Upper lobe of left lung (tissue), 6 donors: ENCODE measurements around the gene ENPP3. TPM values are rescaled to one million over a fixed set of nuclear protein-coding genes. Genes with fewer than 3 reads are reported as not detected.

Source experiments
- ATAC-seq, 2 donors: fragments of 200-7000 bp; cut with Tn5 transposase; one replicate each; pipeline ENCODE4 v1.9.1; 2022; ENCODE audit warnings: mild to moderate bottlenecking in 2 of 2, moderate library complexity in 2 of 2; ENCODE audit not compliant: low FRiP score in 2 of 2
- DNase-seq, 2 donors: peaks; one replicate each; pipeline ENCODE4 v3.0.0-alpha.2; 2019 to 2020
- H3K27ac ChIP-seq, 4 donors: fragments of 200-600 bp; sonication (generic); one replicate each; pipeline ENCODE4 v1.5.1; 2016 to 2019
- H3K27me3 ChIP-seq, 4 donors: fragments of 200-600 bp; sonication (generic); one replicate each; pipeline ENCODE4 v1.5.1; 2017 to 2019
- H3K36me3 ChIP-seq, 4 donors: fragments of 200-600 bp; sonication (generic); one replicate each; pipeline ENCODE4 v1.5.1; 2016 to 2019
- H3K4me1 ChIP-seq, 4 donors: fragments of 200-600 bp; sonication (generic); one replicate each; pipeline ENCODE4 v1.5.1; 2018 to 2019
- H3K4me3 ChIP-seq, 4 donors: fragments of 200-600 bp; sonication (generic); one replicate each; pipeline ENCODE4 v1.5.1; 2017 to 2019; ENCODE audit warnings: mild to moderate bottlenecking in 2 of 4, moderate library complexity in 1 of 4
- H3K9me3 ChIP-seq, 4 donors: fragments of 200-600 bp; sonication (generic); one replicate each; pipeline ENCODE4 v1.5.1; 2018 to 2019
- EP300 ChIP-seq, 4 donors: sonication (generic); formaldehyde crosslinking; IDR thresholded peaks; one replicate each; pipeline ENCODE4 v1.5.1; 2017; ENCODE audit warnings: antibody characterized with exemption in 4 of 4, control low read depth in 2 of 4
- POLR2A ChIP-seq, 4 donors: fragments of 450-650 bp; IDR thresholded peaks; one replicate each; pipeline ENCODE4 v1.5.1; 2016 to 2017; ENCODE audit warnings: antibody characterized with exemption in 4 of 4, mild to moderate bottlenecking in 2 of 4
- POLR2AphosphoS5 ChIP-seq, 2 donors: sonication (generic); formaldehyde crosslinking; IDR thresholded peaks; one replicate each; pipeline ENCODE4 v1.5.1; 2017; ENCODE audit warnings: antibody characterized with exemption in 2 of 2
- WGBS, 2 donors: methylation state at CpG; one replicate each; pipeline ENCODE4 v1.1.5; 2017 to 2018; 5-methylcytosine and 5-hydroxymethylcytosine counted together
- total RNA-seq, 6 donors: library from RNA; depleted of rRNA in 4 of 6; stranded (reverse); fragments of >200 nt in 4 of 6; gene quantifications; one replicate each; pipeline versions ENCODE4 v1.1.0 to v1.2.1, GENCODE V29; 2016 to 2021
- TF ChIP-seq, protein P1 (sequence below), 6 experiments: fragments of 450-650 bp in 4 of 6; fragments of 200-600 bp in 2 of 6; sonication (generic) in 2 of 6; IDR thresholded peaks; one replicate each; pipeline ENCODE4 v1.5.1; 2016 to 2019; ENCODE audit warnings: antibody characterized with exemption in 6 of 6
- donor health status: DM: no; HTN: no; CAD: no; lungs with moderate emphysema.
- donor health status: DM: no; HTN: yes; CAD: no; lungs with severe emphysema.

ENPP3 gene
- total RNA-seq, 6 donors from 2014 or later: under 0.01 to 2.1 (median 0.39) TPM

DNA sequence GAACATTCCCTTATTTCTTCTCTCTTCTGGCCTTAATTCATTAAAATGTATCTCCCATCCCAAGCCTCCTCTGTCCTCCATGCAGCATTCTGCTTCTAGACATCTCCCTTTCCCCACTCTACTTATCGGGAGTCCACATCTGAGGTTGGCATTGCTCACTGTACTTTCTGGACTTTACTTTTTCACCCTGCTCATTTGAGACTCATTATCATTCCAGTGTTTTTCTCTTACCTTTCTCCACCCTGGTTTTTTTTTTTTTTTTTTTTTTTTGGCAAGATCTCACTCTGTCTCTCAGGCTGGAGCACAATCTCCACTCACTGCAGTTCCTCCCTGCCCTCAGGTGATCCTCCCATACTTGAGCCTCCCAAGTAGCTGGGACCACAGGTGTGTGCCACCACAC, 4.5 kb downstream of the ENPP3 start:
- Histone ChIP-seq H3K9me3 (no peaks in the 10 kb centered on the region), H3K36me3 (no peaks in the 10 kb centered on the region), H3K27me3 (no peaks in the 10 kb centered on the region), H3K4me3 (no peak overlapping the region), H3K27ac (no peak overlapping the region), H3K4me1 (no peaks in the 10 kb centered on the region)
- DNase-seq (no peak), ATAC-seq (no peak)
- 94 to 100% methylated on average over 1 of the region's 1 CpG for WGBS, 2 donors
- TF ChIP-seq POLR2AphosphoS5 (IDR thresholded peaks at IDR 0.05): no peak

DNA sequence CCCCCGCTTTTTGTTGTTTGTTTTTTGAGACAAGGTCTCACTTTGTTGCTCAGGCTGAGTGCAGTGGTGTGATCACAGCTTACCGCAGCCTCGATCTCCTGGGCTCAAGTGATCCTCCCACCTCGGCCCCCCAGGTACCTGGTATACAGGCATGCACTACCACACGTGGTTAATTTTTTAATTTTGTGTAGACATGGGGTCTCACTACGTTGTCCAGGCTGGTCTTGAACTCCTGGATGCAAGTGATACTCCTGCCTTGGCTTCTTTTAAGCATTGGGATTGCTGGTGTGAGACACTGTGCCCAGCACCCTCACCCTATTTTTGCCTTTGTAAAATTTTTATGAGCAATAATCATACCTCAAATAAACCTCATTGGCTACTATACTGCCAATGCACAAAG, 5.5 kb downstream of the ENPP3 start:
- DNase-seq (no peak), ATAC-seq (no peak)
- Histone ChIP-seq H3K4me3 (no peak overlapping the region), H3K27me3 (no peaks in the 10 kb centered on the region), H3K36me3 (no peaks in the 10 kb centered on the region), H3K4me1 (no peaks in the 10 kb centered on the region), H3K9me3 (no peaks in the 10 kb centered on the region), H3K27ac (no peak overlapping the region)
- WGBS, 2 donors: 86 to 88% methylated on average over 6 of the region's 6 CpGs
- no peak for TF ChIP-seq POLR2AphosphoS5 (IDR thresholded peaks at IDR 0.05)
- TF ChIP-seq, protein P1, sequence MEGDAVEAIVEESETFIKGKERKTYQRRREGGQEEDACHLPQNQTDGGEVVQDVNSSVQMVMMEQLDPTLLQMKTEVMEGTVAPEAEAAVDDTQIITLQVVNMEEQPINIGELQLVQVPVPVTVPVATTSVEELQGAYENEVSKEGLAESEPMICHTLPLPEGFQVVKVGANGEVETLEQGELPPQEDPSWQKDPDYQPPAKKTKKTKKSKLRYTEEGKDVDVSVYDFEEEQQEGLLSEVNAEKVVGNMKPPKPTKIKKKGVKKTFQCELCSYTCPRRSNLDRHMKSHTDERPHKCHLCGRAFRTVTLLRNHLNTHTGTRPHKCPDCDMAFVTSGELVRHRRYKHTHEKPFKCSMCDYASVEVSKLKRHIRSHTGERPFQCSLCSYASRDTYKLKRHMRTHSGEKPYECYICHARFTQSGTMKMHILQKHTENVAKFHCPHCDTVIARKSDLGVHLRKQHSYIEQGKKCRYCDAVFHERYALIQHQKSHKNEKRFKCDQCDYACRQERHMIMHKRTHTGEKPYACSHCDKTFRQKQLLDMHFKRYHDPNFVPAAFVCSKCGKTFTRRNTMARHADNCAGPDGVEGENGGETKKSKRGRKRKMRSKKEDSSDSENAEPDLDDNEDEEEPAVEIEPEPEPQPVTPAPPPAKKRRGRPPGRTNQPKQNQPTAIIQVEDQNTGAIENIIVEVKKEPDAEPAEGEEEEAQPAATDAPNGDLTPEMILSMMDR (IDR thresholded peaks at IDR 0.05): no peak
- no peak for TF ChIP-seq EP300 (IDR thresholded peaks at IDR 0.05)
- TF ChIP-seq POLR2A (IDR thresholded peaks at IDR 0.05): no peak

DNA sequence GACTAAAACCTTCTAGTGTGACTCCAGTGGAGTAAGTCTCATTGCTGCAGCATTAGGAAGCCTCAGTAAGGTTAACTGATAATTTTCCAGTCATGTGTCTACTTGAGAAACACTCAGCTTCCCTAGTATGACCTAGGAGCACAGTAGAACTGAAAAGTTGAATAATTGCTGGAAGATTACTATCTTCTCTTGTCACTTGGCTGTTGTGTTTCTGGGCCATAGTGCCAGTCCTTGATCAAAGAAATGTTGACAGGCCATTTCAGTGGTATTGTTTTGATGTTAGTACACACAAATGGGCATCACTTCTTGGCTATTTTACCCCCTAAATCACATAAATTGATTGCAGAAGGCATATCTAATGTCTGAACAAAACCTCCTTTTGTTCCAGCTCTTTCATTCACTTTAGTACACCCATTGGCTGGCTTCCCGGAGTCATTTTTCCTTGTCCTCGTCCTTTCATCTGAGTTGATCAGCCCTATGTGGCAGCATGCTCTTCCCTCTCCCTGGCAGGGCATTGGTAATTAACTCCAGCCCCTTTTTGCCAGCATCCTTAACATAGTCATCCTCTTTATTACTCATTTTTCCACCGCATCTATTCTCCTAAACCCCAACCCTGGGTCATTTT, 6.0 kb downstream of the ENPP3 start:
- no peak overlapping the region for H3K4me3 ChIP-seq
- ATAC-seq (no peak), DNase-seq (no peak)
- TF ChIP-seq, protein P1 (IDR thresholded peaks at IDR 0.05): no peak
- TF ChIP-seq POLR2A (IDR thresholded peaks at IDR 0.05): no peak
- H3K27me3 ChIP-seq: no peaks in the 10 kb centered on the region
- no peaks in the 10 kb centered on the region for H3K36me3 ChIP-seq
- H3K4me1 ChIP-seq: no peaks in the 10 kb centered on the region
- 81 to 82% methylated on average over 3 of the region's 3 CpGs for WGBS, 2 donors
- no peak overlapping the region for H3K27ac ChIP-seq
- H3K9me3 ChIP-seq: no peaks in the 10 kb centered on the region

DNA sequence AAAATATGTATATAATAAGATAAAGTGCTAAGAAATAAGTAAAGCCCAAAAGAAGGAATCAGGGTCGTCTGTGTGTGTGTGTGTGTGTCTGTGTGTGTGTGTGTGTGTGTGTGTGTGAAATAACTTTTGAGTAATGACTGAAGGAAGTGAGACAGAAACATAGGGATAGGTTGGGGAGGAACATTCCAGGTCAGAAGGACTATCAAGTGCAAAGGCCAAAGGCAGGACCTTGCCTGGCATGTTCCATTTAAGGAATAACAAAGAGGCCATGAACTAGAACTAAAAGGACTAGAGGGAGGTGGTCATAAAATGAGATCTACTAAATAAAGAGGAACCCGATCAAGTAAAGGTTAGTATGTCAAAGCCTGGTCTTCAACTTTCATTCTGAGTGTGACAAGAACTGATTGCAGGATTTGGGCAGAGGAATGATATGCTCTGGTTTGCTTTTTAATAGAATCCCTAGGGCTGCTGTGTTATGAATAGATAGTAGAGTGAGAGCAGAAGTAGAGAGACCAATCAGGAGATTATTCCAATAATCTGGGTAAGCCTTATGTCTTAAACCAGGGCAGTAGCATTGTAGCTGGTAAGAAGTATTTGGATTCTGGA, 6.9 kb downstream of the ENPP3 start:
- no peaks in the 10 kb centered on the region for H3K9me3 ChIP-seq
- DNase-seq: no peak
- 75 to 77% methylated on average over 2 of the region's 2 CpGs for WGBS, 2 donors
- no peaks in the 10 kb centered on the region for H3K4me1 ChIP-seq
- H3K36me3 ChIP-seq: no peaks in the 10 kb centered on the region
- no peak for TF ChIP-seq POLR2A (IDR thresholded peaks at IDR 0.05)
- TF ChIP-seq, protein P1 (IDR thresholded peaks at IDR 0.05): no peak
- no peak for TF ChIP-seq POLR2AphosphoS5 (IDR thresholded peaks at IDR 0.05)
- no peak for TF ChIP-seq EP300 (IDR thresholded peaks at IDR 0.05)
- H3K27ac ChIP-seq: no peak overlapping the region
- H3K27me3 ChIP-seq: no peaks in the 10 kb centered on the region
- no peak for ATAC-seq
- no peak overlapping the region for H3K4me3 ChIP-seq

DNA sequence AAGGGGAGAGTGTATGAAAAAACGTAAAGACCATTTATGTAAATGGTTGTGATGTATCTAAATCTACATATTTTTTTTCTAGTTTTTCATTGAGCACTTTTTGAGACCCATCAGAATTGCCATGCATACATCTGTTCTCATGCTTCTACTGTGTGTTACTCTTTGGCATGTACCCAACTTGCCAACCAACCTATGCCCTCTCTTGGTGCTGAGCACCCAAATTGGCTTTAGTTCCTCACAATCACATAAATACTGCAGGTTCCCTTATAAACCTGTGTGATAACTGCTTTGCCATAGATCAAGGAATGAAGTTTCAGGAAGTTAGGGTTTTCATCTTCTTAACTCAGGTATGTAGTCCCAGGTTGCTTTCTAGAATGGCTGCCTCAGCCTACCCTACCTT, 7.8 kb downstream of the ENPP3 start:
- TF ChIP-seq, protein P1 (IDR thresholded peaks at IDR 0.05): no peak
- TF ChIP-seq EP300 (IDR thresholded peaks at IDR 0.05) (no peak), POLR2A (IDR thresholded peaks at IDR 0.05) (no peak), POLR2AphosphoS5 (IDR thresholded peaks at IDR 0.05) (no peak)
- 79 to 93% methylated on average over 1 of the region's 1 CpG for WGBS, 2 donors
- DNase-seq (no peak), ATAC-seq (no peak)
- Histone ChIP-seq H3K27ac (no peak overlapping the region), H3K9me3 (no peaks in the 10 kb centered on the region), H3K4me3 (no peak overlapping the region), H3K36me3 (no peaks in the 10 kb centered on the region), H3K27me3 (no peaks in the 10 kb centered on the region), H3K4me1 (no peaks in the 10 kb centered on the region)
